Mesenteric fat pad (tissue), 1 donor: ENCODE measurements around the gene ADGRL1. TPM values are rescaled to one million over a fixed set of nuclear protein-coding genes. Genes with fewer than 3 reads are reported as not detected.
"Not testable (repeated sequence)": the region's sequence is repeated elsewhere in the genome, so short reads cannot be mapped to it uniquely, and the experiment has no call there.

Source experiments
- DNase-seq: peaks from one replicate; pipeline ENCODE4 v3.0.0-alpha.2; 2020; ENCODE audit warnings: low spot score
- total RNA-seq: library from RNA; stranded (reverse); fragmentation: NEBNext Ultra II Directional; extraction: Animal tissue kit (Norgen Biotek cat#: 25700); gene quantifications from one replicate; pipeline ENCODE4 v1.2.1, GENCODE V29; 2021
- donor health status: DM: yes; HTN: yes; CAD: no.

The ADGRL1 gene
- total RNA-seq, 1 donor from 2014 or later, result 27.1 TPM

DNA sequence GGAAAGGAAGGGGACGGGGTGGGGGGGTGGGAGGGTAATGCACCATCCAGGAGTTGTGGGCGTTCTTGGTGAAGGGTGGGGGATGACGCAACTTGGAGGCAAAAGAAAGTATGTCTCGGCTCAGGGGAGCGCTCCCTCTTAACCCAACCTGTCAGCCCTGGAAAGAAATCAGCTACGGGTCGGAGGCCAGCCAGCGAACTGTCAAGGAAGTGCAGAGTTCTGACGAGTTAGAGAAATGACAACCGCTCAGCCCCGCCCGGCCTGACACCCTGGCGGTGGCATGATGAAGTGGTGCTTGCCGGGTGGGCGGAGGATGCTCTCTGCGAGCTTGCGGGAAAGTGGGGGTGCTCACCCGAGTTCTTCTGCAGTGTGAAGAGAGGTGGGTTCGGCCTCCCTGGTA, 15.4 kb upstream of the ADGRL1 start:
- DNase-seq, result not testable (repeated sequence)

DNA sequence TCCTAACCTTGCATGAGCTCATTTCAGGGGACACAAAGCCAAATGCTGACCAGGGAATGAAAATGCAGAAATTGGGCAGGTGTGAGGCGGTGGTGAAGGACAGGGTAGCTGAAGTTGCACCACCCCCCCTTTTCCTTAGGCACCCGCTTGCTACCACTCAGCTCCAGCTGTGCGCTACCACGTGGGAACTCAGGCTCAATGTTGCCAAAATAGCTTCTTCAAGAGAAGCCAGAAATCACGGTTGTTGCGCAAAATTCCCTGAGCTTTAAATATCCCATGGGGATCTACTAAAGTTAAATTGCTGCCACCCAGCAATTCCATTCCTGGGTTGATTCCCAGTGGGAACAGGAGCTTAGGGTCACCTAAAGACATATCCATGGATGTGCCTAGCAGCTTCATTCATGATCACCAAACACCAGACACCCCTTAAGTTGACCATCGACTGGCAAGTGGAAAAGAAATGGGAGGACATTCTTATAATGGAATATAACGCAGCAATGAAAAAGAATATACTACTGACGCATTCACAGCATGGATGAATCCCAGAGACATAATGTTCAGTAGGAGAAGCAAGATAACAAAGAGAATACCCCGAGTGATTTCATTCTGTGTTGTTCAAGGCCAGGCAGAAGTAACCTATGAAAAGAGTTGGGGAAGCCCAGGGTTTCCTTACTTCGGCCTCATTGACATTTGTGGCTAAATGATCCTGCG, 12.8 kb upstream of the ADGRL1 start:
- DNase-seq, result no peak

DNA sequence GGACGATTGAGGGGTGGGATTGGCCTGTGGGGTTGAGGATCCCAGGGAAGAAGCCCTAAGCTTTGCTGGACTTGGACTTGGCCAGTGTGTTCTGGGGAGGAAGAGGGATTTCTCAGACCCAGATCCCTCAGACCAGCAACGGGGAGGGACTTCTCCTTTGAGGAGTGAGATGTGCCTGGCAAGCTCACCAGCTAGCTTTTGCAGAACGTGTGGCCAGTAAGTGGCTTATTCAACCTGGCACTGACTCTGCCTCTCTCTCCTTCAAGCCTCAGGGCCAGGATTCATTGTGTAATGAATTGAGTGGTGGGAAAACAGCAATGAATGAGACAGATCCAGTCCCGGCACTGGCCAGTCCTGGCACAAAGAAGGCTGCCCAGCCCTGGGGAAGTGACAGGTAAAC, 11.9 kb upstream of the ADGRL1 start:
- not testable (repeated sequence) for DNase-seq

DNA sequence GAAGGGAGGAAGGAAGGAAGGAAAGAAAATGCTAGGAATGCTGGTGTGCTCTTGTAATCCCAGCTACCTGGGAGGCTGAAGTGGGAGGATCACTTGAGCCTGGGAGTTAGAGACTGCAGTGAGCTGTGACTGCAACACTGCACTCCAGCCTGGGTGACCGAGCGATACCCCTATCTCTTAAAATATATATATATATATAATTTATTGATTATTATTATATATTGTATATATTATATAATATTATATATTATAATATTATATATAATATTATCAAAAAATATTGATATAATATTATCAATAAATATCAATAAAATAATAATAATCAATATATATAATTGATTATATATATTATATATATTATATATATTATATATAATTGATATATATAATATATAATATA, 8.6 kb upstream of the ADGRL1 start:
- DNase-seq, result no peak

DNA sequence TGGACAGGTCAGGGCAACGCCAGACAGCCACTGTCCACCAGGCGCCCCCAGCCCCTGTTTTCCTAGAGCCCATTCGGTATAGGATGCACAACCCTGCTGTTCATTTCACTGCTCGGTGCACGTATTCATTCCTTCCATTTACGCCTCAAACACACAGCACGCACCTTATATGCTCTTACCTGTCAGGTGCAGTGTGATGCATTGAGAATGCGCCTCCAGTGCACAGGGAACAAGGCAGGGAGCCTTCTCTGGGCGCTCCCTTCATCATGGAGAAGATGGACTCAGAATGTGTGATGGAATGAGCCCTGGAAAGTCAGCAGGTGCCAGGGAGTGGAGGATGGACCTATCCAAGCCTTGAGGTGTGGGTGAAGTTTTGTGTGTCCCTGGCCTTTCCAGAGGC, 4.2 kb upstream of the ADGRL1 start:
- not testable (repeated sequence) for DNase-seq

DNA sequence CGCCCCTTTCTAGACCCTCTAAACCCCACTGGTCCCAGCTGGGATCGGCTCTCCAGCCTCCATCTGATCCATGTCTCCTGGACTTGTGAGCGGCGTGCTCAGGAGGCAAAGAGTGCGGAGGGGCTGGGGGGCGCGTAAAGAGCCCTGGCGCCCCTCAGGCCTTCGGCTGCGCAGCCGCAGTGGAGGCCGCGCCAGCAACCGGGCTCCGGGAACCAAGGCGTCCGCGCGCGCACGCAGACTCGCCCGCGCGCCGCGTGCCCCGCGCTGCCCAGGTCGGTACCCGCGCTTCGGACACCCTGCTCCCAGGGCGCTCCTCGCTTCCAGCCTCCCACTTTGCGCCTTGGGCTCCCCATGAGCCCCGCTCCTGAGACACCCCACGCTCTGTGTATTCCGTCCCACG, 3.4 kb upstream of the ADGRL1 start:
- not testable (repeated sequence) for DNase-seq

DNA sequence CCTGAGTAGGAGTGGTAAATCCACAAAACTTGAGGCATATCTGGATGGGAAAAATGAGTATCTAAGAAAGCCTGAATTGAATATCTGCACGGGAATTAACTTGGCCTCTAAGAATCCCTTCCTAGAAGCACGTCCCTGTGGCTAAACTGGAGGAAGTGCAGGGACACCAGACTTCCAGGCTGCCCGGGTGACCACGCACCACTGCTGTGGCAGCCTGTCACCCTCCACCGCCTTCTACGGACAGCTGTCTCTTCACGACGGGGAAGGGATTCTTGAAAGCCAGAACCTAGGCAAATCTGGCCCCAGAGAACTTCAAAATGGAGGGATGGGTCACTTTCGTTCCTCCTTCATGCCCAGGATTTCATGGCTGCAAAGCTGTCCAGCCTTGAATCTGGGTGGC, 2.5 kb upstream of the ADGRL1 start:
- DNase-seq, result not testable (repeated sequence)

DNA sequence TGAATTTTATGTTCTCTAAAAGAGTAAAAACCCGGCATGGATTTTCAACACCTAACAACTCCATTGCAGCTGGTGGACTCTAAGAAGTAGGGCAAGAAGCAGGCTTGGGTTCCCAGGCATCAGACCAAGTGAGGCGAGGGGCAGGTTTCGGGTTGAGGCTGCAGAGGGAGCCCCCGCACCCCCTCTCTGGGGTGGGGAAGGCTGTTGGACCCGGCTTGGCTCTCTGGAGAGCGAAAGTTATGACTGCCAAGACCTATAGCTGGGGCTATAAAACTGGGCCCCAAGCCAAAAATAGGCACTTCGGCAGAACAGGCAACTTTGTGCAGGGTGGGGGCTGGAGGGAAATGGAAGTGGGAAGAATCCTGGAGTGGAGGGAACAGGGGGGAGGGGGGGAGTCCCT, 1.8 kb upstream of the ADGRL1 start:
- not testable (repeated sequence) for DNase-seq

DNA sequence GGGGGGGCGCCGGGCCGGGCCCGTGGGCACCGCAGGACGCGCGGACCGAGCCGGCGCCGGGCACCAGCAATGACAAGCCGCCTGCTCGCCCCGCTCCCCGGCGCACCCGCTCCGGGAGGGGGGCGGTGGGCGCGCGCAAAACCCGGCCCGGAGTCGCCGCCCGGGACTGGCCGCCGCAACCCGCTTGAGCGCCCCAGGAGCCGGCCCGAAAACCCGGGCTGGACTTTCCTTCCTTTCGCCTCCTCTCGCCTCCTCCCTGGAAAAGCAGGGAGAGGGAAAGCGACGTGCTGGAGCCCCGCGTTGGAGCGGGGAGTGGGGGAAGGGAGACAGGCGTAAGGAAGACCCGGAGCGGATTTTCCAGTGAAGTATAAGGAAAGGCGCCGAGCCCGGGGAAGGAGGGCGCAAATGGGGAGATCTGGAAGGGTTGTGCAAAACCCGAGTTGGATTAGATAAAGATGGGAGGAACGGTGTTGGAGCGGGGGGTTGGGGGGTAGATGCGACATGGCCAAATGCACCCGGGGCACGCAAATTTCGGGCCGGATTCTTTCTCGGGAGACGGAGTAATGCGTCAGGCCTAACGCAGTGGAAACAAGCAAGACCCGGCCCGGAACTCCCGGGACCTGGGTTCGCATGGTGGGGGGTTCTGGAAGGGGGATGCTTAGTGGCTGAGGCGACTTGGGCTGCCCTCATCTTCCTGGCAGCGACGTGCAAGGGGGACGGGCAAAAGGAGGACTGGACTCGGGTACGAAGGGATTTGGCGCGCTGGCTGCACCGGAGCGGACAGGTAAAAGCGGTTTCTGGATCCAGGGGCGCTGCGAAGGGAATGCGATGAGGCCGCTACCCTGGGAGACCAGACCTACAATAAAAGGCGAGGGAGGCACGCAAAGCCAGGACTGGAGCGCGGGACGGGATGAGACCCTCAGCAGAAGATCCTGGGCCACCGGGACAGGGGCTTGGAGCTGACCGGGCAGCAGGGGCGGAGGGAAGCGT, 1.1 kb upstream of the ADGRL1 start:
- DNase-seq, result peak; percentile 92

DNA sequence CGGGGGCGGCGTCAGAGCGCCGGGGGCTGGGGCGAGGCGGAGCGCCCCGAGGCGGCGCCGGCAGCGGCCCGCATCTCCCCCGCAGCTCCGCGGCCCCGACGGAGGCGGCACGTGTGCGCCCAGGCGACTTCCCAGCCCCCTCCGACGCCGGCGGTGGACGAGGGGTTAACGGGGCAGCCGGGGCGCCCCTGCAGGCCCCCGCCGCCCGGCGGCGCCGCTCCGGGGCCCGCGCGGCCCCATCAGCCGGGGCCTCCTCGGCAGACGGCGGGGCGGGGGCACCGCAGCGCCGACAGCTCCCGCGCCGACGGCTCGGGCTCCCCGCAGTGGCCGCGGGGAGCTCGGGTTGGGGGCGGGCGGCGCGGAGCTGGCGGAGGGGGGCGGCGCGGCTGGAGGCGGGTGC, 339 bp upstream of the ADGRL1 start:
- DNase-seq, result not testable (repeated sequence)

DNA sequence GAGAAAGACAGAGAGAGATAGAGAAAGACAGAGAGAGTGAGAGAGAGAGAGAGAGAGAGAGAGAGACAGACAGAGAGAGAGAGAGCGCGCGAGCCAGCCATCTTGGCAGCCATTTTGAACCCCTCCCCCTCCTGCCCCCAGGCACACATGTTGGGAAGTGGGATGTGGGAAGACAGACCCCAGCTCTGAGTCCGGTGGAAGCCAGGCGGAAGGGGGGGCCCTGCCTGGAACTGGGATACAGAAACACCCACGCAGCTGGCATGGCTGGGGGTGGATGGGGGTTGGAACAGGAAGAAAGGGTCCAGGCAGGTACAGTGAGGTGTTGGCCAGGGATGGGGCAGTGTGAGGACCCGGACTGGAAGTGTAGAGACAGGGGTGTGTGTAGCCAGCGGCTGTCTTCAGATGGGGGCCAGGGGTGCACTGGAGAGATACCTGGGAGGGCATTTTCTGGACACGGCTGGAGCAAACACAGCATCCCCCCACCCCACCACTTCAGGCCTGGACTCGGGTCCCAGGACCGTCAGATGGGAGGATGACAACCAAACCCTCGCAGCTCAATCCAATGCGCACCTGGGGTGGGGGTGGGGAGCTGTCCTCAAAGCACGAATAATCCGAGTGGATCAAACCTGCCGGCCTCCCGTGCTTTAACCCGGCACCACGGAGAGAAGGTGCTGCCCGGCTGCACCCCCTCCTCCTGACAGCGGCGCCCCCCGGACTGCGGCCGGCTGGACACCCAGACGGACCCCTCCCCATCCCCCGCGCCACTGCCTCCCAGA, 1.1 kb downstream of the ADGRL1 start:
- DNase-seq, result not testable (repeated sequence)

DNA sequence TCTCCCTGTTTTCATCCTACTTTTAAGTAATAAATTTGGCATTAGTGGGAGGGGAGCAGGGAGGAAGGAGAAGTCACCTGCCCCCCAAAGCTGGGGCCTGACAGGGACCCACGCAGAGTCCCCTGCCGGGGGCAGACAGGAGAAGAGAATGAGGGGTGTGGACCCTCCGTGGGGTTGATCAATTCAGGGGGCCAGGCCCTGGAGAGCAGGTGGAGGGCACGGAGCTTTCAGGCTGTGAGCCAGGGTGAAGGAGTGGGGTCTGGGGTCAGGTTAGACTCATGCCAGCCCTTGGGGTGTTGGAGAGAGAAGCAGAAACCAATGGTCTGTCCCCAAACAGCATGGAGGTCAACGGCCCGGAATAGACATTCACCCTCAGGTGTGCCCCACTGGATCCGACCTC, 1.8 kb downstream of the ADGRL1 start:
- DNase-seq, result not testable (repeated sequence)

DNA sequence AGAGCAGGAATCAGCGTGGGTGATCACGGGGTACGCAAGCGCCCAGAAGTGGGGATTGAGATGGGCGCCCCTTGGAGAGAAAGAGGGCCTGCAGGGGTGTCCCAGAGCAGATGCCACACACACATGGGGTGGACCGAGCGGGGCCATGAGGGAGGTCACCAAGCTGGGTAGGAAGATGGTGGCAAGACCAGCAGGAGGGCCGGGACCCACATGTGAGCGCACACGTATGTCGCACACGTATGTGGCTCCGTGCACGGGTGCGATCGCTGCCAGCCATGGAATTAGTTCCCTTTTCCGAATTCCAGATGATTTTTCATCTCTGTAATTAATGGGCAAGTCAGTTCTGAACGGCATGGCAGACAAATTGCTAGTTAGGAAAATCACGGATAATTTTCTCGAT, 2.2 kb downstream of the ADGRL1 start:
- not testable (repeated sequence) for DNase-seq

DNA sequence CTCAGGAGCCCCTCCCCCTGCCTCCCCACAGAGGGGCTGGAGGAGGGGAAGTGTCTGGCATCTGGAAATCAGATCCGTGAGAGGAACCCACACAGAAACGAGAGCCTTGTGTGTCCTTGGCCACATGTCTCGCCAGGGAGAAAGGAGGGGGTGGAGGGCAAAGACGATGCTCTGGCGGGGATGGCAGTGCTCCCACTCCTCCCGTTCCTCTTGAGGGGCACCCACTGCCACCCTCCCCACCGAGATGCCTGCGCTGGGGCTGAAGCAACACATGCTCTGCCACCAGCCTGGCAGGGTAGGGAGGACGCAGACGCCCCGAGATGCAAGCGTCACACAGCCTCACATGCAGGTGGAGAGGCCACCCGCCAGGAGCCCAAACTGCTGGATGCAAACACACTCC, 2.8 kb downstream of the ADGRL1 start:
- no peak for DNase-seq

DNA sequence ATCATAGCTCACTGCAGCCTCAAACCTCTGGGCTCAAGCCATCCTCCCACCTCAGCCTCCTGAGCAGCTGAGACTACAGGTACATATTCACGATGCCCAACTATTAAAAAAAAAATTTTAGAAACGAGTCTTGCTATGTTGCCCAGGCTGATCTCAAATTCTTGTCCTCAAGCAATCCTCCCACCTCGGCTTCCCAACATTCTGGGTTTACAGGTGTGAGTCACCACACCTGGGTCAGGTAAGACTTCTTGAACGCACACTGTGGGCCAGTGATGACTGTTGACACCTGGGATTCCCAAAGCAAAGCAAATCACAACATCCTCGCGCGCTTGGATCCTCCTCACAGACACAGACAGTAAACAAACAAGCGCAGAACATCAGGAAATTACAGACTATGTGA, 4.5 kb downstream of the ADGRL1 start:
- DNase-seq, result not testable (repeated sequence)

DNA sequence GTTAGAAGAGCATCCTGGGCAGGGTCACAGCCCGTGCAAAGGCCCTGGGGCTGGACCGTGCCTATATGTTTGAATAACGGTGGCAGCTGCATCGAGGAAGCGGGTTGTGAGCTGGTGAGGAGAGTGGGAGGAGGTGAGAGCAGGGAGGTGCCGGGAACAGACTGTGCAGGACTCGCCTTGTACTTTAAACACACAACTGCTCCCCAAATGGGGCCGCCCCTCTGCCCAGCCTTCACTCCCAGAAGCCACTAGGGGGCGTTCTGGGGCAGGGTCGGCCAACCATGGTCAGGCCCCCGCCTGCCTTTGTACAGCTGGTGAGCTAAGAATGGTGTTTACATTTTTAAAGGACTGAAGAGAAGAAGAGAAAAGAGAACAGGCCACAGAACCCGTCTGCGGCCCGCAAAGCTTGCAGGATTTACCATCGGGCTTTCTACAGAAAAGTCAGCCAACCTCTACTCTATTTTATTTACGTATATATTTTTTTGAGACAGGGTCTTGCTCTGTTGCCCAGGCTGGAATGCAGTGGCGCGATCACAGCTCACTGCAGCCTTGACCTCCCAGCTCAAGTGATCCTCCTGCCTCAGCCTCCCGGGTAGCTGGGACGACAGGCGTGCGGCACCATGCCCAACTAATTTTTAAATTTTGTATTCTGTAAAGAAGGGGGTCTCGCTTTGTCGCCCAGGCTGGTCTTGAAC, 5.7 kb downstream of the ADGRL1 start:
- not testable (repeated sequence) for DNase-seq

DNA sequence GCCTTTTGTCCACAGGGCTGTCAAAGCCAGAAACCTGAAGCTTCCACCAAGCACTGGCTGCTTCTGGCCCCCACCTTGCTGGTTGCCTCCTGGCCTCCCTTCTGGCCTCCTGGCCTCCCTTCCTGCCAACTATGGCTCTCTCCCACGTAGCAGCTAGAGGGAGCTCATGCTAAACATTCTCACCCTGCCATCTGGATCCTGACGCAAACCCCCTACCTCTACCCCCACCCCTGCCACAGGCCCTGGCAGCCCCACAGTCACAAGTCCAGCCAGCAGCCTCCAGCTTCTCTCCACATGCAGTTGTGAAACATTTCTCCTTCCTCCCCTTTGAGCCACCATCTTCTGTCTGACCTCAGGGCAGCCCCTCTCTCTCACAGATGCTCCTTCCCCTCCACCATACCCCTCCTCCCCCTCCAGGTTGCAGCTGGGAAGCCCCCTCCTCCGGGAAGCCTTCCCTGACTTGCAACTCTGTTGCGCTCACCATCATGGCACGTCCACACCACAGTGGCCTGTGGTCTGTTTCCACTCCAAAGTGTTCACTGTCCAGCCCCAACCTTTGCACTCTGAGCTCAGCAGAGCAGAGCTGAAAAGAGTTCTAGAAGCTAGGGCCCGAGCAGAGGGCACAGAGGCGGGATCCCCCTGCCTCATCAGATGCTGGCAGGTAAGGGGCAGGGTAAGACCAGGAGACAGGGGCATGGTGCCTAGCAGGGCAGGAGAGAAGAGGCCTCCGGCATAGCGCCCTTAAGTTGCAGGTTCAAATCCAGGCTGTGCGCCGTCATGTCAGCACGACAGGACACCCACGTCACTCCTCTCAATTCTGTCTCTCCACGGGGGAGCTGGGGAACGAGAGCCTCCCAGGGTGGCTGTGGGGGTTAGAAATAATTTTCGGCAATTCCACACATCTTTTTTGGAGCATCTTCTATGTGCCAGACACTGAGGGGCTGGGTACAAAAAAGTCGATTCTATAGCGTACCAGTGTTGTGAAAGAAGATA, 7.3 kb downstream of the ADGRL1 start:
- no peak for DNase-seq

DNA sequence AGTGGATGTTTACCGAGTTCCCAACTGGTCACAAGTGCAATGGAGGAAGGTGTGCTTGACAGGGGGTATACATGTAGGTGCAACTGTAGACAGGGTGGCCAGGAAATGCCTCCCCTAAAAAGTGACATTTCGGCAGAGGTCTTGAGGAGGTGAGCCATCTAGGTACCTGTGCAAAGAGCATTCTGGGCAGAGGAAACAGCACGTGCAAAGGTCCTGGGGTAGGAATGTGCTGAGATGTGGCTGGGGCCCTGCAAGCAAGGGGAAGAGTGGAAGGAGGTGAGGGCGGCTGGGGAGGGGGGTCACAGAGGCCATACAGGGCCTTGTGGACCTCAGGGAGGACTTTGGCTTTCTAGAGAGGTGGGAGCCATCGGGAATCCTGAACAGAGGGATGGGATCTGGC, 8.1 kb downstream of the ADGRL1 start:
- no peak for DNase-seq

DNA sequence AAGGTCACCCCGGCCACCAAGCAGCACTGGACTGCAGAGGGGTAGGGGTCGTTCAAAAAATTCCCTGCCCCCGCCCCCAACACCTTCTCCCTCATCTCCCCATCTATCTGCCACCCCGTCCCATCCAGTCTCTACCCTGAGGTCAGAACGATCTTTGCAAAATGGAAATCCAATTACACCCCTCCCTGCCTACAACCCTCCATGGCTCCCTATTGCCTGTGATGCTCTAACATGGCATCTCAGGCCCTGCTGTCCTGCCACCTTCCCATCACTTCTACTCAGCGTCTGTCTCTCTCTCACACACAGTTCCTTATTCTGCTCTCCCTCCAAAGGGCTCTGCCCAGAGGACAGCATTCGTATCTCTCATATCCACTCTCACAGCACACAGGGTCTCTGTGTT, 8.7 kb downstream of the ADGRL1 start:
- DNase-seq, result not testable (repeated sequence)

DNA sequence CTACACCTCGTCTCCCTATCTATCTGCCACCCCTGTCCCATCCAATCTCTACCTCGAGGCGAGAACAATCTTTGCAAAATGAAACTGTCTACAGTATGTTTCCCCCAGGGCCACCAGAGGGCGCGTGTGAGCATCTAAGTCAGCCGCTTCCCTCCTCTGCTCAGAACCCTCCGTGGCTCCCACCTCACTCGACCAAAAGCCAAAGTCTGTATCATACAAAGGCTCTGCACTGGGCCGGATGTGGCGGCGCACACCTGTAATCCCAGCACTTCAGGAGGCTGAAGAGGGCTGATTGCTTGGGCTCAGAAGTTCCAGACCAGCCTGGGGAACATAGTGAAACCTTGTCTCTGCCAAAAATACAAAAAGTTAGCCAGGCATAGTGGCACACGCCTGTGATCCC, 9.9 kb downstream of the ADGRL1 start:
- not testable (repeated sequence) for DNase-seq
